Activated CD4-positive, alpha-beta T cell treated with anti-CD3 and anti-CD28 coated beads, Interleukin-2, amount 50 U/mL, for 24 hours (primary cell): ENCODE data around the gene PFDN4.

Source experiments
- DNase-seq, 2 donors: peaks; one replicate each; pipeline ENCODE4 v3.0.0-alpha.2; 2020; ENCODE audit warnings: low read depth in 1 of 2, low spot score in 1 of 2

Gene PFDN4

DNA sequence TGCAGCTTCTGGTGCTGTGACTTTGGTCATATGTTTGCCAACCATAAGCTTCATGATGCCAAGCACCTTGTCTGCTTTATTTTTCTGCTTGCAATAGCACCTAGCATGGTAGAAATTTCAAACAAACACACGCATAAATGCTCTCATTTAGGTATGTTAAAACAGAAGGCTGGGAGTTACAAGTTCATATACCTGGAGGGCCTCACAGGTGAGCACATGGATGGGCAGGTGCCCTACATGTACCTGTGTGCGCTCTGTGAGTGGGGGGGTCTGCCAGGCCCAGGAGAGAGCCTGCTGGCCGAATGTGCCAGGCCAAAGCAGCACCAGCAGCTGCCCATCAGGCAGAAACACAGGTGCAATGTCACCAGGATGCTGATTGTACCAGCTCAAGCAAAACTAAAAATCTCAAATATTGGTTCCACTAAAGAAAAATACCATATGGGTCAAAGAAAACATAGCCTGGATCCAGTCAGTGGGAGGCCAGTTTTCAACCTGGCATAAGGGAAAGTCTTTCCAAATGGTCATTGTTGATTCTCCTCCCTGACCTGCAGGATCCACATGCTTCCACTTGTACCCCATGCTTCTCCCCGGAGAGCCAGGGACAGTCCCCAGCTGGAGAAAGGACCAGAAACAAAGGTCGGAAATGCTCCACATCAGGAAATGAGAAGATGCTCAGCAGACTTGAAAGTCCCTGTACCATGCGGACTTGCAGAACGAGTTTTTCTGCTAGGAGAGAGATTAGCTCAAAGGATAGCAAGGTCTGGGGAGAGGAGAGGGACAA, 7.2 kb upstream of the PFDN4 start:
- no peak for DNase-seq

DNA sequence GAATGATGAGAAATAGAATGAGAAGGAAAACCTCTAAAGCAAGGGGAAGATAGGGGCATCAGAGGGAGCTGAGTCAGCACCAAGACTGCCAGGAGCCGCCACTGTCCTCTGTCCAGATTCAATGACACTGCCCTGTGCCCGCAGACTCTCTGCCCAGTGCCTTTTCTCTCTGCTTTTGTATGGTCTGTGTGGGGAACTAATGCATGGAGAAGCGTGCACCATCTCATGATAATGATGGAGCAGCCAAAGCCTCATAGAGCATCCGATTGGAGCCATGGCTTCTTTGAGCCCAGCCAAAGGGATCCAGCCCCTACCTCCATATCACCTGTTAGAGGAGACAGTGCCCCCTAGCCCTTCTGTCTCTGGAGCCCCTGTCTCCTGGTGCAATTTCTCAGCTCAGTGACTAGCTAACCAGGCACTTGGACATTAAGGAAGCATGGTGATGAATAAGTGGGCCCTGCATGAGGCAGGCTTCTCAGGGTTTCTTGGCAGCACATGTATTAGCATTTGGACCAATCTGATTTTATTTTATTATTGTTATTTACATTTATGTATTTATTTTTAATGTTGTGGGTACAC, 6.5 kb upstream of the PFDN4 start:
- DNase-seq = no peak

DNA sequence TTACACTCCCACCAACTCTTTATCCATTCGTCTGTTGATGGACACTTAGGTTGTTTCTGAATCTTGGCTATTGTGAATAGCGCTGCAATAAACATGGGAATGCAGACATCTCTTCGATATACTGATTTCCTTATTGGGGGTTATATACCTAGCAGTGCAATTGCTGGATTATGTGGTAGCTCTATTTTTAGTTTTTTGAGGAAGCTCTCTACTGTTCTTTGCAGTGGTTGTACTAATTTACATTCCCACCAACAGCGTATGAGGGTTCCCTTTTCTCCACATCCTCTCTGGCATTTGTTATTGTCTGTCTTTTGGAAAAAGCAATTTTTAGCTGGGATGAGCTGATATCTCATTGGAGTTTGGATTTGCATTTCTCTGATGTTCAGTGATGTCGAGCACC, 4.6 kb upstream of the PFDN4 start:
- no peak for DNase-seq

DNA sequence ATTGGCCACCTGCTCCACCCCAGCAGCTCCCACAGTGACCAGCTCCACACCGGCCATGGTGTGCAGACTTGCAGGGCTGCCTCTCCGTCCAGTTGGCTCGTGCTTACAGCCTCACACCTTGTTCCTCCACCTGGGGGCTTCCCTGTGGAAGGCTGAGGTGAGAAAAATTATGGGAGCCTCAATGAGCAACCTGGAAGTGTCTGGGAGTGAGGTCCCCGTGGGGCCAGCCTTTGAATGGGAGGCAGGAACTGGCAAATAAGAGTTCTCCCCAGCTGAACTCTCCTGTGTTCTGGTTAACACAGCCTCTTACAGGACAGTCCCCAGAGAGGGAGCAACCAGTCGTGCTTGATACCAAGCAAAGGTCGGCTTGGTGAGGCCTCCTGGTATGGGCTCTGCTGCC, 3.8 kb upstream of the PFDN4 start:
- DNase-seq = no peak

DNA sequence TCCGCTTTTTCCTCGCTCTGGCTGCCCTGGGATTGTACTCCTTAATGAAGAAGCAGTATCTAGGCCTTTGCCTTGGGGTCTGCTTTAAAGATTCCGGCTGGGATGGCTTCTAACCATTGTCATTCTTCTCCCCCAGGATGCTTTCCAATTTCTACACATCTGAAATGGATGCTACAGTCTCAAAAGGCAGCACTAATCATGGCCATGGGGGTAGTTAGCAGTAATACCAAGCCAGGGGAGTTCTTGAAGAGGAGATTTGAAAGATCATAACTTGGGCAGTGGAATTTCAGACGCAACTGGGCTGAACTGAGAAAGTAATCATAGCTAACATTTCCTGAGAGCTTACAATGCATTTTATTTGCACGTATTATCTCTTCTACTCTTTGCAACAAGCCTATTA, 3.4 kb upstream of the PFDN4 start:
- no peak for DNase-seq

DNA sequence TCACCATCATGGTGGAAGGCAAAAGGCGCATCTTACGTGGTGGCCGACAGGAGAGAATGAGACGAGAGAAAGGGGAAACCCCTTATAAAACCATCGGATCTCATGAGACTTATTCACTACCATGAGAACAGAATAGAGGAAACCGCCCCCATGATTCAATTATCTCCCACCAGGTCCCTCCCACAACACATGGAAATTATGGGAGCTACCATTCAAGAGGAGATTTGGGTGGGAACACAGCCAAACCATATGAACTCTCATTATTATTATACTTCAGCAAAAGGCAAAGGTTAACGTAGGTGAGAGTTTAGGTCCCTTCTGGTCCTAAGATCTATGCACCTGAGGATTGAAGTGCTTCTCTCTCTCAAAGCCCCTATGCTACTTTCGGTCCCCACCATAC, 2.4 kb upstream of the PFDN4 start:
- no peak for DNase-seq

DNA sequence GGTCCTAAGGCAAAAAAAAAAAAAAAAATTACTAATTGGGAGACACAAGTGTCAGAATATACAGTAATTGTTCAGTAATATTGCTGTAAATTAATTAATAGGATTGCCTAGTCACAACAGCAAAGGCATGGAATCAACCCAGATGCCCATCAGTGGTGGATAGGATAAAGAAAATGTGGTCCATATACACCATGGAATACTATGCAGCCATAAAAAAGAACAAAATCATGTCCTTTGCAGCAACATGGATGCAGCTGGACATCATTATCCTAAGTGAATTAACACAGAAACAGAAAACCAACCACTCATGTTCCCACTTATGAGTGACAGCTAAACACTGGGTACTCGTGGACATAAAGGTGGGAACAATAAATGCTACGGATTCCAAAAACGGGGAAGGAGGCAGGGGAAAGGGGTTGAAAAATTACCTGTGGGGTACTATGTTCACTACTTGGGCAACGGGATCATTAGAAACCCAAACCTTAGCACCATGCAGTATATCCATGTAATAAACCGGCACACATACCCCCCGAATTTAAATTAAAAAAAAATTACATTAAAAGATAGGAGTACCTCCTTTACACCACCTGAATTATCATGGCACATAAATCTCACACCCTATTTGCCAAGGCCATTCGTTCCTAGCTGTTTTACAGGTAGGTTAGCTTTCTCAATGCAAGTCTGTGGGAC, 689 bp upstream of the PFDN4 start:
- DNase-seq = no peak

DNA sequence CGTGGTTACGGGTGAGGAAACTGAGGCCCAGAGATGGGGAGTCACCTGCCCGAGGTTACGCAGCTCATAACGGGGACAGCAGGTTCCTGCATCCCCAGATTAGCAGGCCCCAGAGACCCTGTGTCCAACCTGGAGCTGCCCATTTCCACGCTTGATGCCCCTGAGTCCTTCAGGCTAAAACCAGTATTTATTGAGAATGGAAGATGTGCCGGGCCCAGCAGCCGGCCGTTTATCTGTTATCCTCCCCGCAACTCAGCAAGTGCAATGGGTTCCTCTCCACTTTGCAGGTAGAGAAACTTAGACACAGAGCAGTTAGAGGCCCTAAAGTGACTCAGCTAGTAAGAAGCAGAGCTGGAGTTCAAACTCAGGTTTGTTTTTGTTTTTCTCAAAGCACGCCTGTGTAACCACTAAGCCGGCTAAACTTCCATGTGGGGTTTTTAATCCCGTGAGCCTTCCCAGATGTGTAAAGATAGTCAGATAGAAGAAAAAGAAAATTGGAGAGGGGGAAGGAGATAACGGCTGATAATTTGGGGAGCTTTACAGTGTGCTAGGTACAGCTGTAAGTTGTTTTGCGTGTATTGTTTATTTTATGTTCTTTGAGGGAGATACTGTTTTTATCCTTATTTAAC, 775 bp downstream of the PFDN4 start:
- DNase-seq = no peak

DNA sequence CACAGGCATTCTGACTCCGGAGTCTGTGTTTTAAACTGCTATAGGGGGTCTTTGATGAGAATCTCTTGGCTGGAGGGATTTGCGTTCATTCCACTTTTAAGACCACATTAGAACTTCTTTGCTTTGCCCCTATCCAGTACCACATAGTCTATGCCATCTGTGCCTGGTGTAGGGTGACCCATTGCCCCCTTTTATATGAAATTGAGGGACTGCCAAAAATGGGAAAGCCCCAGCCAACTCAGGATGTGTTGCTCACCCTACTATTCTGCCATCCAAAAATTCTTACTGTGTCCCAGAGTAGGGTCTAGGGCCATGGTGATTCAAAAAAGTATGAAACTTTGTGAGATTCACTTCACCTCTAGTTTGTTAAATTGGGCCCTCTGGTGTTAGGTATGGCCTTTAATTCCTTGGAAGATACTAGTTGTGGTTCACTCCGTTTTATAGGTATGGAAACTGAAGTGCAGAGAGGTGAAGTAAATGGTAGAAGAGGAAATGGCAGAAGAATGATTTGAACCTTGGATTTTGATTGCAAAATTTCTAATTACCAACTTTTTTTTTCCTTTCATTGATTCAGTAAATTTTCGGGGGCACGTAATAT, 1.4 kb downstream of the PFDN4 start:
- DNase-seq = no peak

DNA sequence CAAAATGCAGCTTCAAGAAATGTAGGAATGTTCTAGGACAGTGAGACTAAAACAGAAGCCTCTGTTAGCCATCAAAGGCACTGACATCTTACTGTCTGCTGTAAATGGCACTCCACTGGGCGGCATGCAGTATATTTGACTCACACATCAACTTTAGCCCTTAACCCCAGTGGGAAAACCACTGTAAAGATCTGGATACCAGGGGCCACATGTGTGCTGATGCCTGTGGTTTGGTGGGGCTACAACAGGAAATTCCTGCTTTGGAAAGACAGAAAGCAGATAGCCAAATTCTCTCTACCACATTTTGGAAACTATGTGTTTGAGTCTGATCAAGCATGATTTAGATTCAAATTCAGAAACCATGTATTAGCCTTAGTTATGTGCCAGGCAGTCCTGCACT, 4.3 kb downstream of the PFDN4 start:
- DNase-seq = no peak

DNA sequence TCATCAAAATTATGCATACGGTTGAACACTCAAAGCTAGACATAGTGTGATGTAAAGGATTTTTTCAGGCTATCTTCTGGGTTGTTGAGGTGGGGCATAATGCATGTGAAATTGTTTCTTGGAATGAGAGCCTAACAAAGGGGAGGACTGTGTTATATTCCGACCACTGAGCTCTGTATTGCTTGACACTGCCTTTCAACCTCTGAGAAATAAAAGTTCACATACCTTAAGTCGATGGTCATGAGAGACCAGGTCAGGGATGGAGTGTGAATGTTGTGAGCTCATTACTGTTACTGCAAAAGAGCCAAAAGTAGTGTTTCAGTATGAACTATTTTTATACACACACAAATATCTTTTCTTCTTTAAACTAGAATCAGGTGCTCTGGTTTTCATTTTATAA, 5.0 kb downstream of the PFDN4 start:
- DNase-seq = no peak

DNA sequence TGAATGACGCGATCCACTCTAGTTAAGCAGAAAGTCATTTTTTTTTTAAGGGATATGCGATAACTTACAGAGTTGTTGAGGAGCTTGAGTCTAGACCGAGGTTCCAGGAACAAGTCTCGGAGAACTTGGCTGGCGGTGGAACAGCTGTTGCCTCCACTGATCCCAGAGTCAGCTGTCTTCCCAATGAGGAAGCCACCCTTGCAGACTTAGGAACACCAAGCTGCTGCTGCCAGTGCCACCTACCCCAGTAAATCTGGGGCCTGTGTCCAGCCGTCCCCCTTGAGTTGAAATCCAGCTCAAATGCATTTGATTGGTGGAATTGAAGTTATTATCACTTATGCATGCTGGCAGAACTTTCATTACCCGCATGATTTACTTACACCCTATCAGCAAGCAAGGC, 6.7 kb downstream of the PFDN4 start:
- no peak for DNase-seq

DNA sequence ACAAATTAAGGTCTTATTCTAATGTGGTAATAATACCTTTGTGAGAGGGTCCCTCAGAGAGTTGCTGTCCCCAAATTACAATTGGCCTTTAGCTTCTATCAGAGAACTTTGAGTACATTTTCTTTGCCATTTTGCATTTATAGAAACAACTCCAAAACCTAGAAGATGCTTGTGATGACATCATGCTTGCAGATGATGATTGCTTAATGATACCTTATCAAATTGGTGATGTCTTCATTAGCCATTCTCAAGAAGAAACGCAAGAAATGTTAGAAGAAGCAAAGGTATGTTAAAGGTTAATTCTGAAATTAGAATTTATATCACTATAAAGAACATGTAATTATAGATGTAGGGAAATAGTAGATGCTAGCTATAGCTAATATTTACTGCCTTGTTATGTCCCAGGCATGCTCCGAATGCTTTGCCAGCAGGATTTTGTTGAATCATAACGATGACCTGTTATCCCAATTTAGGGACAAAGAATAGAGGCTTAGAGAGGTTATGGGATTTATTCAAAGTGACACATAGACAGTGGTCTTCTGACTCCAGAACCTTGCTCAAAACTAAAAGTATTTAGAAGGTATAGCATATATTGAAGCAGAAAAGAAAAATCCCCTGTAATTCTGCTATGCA, 7.4 kb downstream of the PFDN4 start:
- DNase-seq = no peak

DNA sequence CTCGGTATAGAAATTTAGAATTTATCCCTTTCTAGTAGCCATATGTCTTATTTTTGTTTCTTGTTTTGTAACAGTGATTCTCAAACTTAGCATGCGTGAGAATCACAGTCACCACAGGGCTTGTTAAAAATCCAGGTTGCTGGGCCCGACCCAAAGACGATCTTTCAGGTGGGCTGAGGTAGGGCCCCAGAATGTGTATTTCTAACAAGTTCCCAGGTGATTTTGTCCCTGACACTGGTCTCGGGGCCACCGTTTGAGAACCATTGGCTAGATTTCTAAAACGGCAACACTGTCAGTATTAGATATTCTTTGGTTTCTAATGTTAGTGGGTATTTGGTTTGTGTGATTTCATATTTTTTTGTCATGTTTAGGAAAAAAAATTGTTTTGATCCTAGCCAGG, 9.9 kb downstream of the PFDN4 start:
- DNase-seq = no peak

DNA sequence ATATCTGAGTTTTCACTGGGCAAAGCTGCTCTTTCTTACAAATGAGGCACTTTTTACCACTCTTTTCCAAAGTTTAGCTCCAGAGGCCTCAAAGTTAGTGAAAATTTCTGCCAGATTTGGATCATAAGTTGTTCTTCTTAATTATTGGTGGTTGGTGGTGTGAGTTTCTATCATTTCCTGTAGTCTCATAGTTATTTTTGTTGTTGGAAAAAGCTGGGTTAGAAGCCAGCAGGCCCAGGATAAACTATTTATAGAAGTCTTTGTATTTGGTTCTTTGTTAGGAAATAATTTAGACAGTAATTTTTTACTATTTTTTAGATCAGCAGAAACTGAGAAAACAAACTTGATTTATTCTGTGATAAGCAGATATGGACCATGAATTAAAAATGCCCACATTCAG, 10.6 kb downstream of the PFDN4 start:
- DNase-seq = no peak

DNA sequence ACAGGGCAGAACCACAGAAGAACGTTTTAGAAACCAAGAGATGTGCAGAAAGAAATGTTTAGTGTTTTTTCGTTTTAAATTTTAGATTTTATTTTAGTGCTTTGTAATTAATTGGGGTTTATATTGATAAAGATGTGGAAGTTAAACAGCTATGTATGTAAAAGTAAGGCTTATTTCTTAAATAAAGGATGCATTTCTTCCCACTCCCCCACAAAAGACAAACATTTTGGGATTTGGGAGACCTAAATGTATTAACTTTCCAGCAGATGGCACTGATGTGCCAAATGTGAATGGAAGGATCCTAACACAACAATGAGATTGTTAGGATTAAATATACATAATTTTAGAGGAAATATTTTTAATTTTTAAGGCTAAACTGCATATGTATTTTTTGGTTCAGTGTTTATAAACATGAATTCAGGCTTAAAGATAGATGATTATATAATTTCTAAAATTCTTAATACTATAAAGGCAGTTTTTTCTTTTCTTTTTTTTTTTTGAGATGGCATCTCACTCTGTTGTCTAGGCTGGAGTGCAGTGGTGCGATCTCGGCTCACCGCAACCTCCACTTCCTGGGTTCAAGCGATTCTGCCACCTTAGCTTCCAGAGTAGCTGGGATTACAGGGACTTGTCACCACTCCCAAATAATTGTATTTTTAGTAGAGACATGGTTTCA, 12.0 kb downstream of the PFDN4 start:
- DNase-seq = no peak

DNA sequence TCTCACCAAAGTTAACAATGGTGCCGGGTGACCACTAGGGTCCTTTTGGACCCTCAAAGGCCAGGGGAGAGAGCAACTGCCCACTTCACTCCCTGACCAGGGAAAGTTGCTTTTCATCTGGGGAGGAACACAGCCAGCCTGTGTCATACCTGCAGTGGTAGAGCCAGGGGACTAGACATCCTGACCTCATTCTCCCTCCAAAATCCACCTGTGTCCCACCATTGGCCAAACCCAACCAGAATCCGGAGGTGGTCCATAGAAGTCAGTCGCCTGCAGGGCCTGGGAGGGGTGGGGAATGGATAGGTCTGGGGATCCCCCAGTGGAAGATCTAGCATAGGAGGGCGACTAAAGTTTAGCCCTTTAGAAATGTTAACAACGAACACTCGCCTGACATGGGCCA, 12.8 kb downstream of the PFDN4 start:
- no peak for DNase-seq

DNA sequence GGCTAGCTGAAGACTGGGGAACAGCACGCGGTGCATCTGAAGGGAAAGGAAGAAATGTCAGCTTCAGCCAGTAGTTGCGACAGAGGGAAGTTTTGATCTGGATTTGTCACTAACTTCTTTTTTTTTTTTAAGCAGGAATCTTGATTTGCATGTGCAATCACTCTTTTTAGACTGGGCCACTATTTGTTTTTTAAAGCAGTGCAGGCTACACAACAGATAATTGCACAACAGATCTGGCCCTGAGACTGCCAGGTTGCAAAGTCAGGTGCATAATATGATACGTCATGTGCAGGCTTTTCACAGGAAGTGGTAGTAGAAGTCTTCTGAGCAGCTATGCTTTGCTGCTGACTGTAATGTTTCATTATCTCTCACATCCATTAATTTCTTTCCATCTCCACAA, 13.5 kb downstream of the PFDN4 start:
- peak in 1 of 2 donors; percentile 24 for DNase-seq

DNA sequence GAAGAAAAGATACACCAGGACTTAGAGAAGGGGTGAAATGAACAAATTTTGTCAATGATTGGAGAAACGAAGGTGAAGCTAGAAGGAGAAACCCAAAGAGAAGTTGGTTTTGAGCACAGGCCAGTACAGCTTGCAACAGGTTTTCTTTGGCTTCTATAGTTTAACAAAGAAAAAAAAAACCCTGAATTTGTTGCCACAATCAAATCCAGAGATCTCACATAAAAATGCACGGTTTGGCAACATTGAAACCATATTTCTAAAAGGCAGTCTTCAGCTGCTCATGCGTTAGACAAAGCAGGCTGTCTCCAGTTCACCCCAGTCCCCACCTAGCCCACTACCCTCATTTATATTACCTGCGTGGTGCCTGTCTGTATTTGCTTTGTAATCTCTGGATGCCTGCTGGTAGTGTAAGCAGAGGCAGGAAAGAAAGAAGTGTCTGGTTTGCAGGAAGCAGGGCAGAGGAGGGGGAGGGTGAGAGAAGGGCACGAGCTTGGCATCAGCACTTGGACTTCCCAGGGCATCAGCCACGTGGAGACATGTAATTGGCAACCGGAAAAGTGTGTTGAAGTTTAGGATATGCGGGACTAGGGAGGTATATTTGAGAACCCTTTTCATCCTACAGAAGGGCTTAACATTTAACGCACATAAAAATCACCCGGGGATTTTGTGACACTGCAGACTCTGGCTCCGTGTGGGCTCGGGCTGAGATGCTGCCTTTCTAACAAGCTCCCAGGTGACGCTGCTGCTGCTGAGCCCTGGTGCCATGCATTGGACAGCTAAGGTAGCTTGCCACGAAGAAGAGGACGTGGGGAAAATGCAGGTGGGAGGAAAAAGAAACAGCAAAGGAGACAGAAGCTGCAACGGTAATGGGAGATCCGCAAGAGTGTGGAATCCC, 14.4 kb downstream of the PFDN4 start:
- DNase-seq = no peak

DNA sequence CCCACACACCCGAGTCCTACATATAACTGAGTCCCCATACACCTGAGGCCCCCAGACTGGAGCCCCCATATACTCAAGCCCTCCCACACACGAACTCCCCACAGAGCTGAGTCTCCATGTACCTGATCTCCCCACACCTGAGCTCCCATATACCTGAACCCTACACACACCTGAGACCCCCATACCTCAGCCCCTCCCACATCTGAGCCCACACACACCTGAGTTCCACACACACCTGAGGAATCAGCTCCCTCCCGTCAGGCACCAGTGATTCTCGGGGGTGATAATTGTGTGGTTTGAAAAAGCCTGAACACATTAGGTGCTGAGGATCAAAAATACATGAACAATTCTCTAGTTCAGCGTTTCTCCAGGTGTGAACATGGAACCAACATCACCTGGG, 15.4 kb downstream of the PFDN4 start:
- DNase-seq = no peak
